ENCODE data around the gene PDE2A. TPM values are rescaled to one million over a fixed set of nuclear protein-coding genes. Genes with fewer than 3 reads are reported as not detected.
"Not testable (repeated sequence)": the region's sequence is repeated elsewhere in the genome, so short reads cannot be mapped to it uniquely, and the experiment has no call there.

Gene PDE2A
- total RNA-seq, 1 donor from 2014 or later: 63.2 TPM

- no peak for FAIRE-seq
- DNase-seq (ENCODE audit: low spot score in 2 of 2): no peak
Measured at GRCh38 chr11:72569966-72570892, 104.0 kb downstream of the PDE2A start.

GRCh38 chr11:72568861-72569260 lies 105.4 kb downstream of the PDE2A start:
- FAIRE-seq (no peak), DNase-seq (ENCODE audit: low spot score in 2 of 2) (no peak)

- FAIRE-seq: no peak
Measured at GRCh38 chr11:72562431-72562830, 111.8 kb downstream of the PDE2A start.

GRCh38 chr11:72561856-72562255 lies 112.4 kb downstream of the PDE2A start:
- no peak for DNase-seq (ENCODE audit: low spot score in 2 of 2)
- no peak for FAIRE-seq

More at GRCh38 chr11:72562431-72562830, 111.8 kb downstream of the PDE2A start:
- DNase-seq (ENCODE audit: low spot score in 2 of 2): no peak

- FAIRE-seq; DNase-seq (ENCODE audit: low spot score in 2 of 2): not testable (repeated sequence)
Measured at GRCh38 chr11:72560864-72561263, 113.4 kb downstream of the PDE2A start.

GRCh38 chr11:72556433-72556832 lies 117.8 kb downstream of the PDE2A start:
- FAIRE-seq (no peak), DNase-seq (ENCODE audit: low spot score in 2 of 2) (no peak)

- DNase-seq (ENCODE audit: low spot score in 2 of 2); FAIRE-seq: not testable (repeated sequence)
Measured at GRCh38 chr11:72555014-72555522, 119.2 kb downstream of the PDE2A start.

GRCh38 chr11:72553706-72554105 lies 120.5 kb downstream of the PDE2A start:
- DNase-seq (ENCODE audit: low spot score in 2 of 2) (no peak), FAIRE-seq (no peak)

GRCh38 chr11:72552399-72552910 lies 121.8 kb downstream of the PDE2A start:
- no peak for FAIRE-seq
- DNase-seq (ENCODE audit: low spot score in 2 of 2): no peak

- FAIRE-seq (no peak), DNase-seq (ENCODE audit: low spot score in 2 of 2) (no peak)
Measured at GRCh38 chr11:72551571-72551970, 122.7 kb downstream of the PDE2A start.

GRCh38 chr11:72548463-72548862 lies 125.8 kb downstream of the PDE2A start:
- FAIRE-seq (no peak), DNase-seq (ENCODE audit: low spot score in 2 of 2) (no peak)

- DNase-seq (ENCODE audit: low spot score in 2 of 2) (no peak), FAIRE-seq (no peak)
Measured at GRCh38 chr11:72546866-72547265, 127.4 kb downstream of the PDE2A start.

GRCh38 chr11:72544589-72544988 lies 129.6 kb downstream of the PDE2A start:
- no peak for FAIRE-seq

GRCh38 chr11:72543849-72544542 lies 130.2 kb downstream of the PDE2A start:
- no peak for FAIRE-seq
- DNase-seq (ENCODE audit: low spot score in 2 of 2): no peak

More at GRCh38 chr11:72544589-72544988, 129.6 kb downstream of the PDE2A start:
- no peak for DNase-seq (ENCODE audit: low spot score in 2 of 2)

- FAIRE-seq: no peak
Measured at GRCh38 chr11:72541257-72541974, 132.8 kb downstream of the PDE2A start.

GRCh38 chr11:72537051-72537450 lies 137.2 kb downstream of the PDE2A start:
- DNase-seq (ENCODE audit: low spot score in 2 of 2) (no peak), FAIRE-seq (no peak)

More at GRCh38 chr11:72541257-72541974, 132.8 kb downstream of the PDE2A start:
- DNase-seq (ENCODE audit: low spot score in 2 of 2): peak in 1 of 2 donors; percentile 19

GRCh38 chr11:72535194-72535547 lies 139.1 kb downstream of the PDE2A start:
- DNase-seq (ENCODE audit: low spot score in 2 of 2) (no peak), FAIRE-seq (no peak)

- DNase-seq (ENCODE audit: low spot score in 2 of 2) (no peak), FAIRE-seq (no peak)
Measured at GRCh38 chr11:72534371-72535193, 139.6 kb downstream of the PDE2A start.

- DNase-seq (ENCODE audit: low spot score in 2 of 2): no peak
- FAIRE-seq: no peak
Measured at GRCh38 chr11:72529068-72529467, 145.2 kb downstream of the PDE2A start.

All from frontal cortex (tissue), 4 donors.